Renal cortex interstitium (tissue), 11 donors: Measurements from ENCODE around the gene KCNJ16. TPM values are rescaled to one million over a fixed set of nuclear protein-coding genes. Genes with fewer than 3 reads are reported as not detected.

ENCODE experiments used
- DNase-seq, 11 donors: peaks; one replicate each; pipeline ENCODE4 v3.0.0-alpha.2; 2013; ENCODE audit warnings: low read depth in 9 of 11, low spot score in 4 of 11; ENCODE audit errors: extremely low read depth in 1 of 11
- polyA plus RNA-seq, 3 donors: library from polyadenylated mRNA; unstranded; fragments of 120-200 nt; gene quantifications; one replicate each; pipeline ENCODE4 v1.2.1, GENCODE V29; 2013; ENCODE audit not compliant: insufficient read length in 3 of 3

Gene KCNJ16
- polyA plus RNA-seq, 3 donors = 99.5 to 220 (median 148) TPM

DNA sequence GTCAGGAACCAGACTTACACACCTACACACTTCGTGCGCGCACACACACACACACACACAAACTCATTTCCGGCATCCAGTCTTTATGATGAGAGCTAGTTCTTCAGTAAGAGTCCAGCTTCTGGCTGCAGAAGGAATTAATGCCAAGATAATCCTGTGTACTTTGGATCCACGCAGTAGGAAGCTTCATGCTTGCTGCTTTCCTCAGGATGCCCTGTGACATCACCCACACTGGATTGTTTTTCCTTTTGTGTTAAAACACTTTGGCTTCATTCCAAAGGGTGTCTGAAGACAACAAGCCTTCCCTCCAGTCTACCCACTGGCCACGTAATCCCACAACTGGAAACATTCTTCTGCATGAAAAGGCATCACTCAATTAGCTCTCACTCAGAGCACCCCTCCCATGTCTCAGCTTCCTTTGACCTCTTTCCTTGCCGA is 35.4 kb downstream of the KCNJ16 start:
- peak in 1 of 11 donors; percentile 39 for DNase-seq

DNA sequence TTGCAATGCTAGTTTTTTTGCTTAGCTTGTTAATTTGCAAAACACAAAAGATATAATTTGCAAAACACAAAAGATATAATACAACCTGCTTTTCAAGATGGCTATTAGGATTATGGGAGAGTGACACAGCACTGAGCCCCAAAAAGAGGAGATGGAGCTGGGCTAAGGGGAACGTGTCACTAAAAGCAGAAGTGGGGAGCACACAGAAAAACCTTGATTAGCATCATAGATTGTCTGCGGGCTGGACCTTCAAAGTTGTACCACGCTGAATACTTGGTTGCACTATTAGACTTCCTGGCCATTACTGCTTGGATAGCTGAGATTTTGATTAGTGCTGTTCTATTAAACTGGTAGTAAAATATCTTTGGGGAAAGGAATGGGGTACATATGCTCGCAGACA is 36.2 kb downstream of the KCNJ16 start:
- no peak for DNase-seq

DNA sequence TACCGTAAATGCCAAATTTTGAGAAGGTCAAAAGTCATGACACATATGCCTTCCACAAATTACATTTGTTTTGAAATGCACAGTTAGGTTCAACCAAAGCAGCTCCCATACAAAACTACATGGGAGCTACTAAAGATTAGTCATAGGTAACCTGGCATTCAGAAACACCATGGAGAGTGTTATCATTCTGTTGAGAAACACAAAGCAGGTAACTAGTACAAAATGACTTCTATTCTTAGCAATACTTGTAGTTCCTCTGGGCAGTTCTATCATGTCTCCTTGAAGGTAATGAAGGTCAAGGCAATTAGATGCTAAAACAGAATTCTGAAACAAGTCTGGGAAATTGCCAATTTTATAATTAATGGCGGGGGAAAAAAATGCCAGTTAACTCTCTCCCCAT is 39.4 kb downstream of the KCNJ16 start:
- no peak for DNase-seq

DNA sequence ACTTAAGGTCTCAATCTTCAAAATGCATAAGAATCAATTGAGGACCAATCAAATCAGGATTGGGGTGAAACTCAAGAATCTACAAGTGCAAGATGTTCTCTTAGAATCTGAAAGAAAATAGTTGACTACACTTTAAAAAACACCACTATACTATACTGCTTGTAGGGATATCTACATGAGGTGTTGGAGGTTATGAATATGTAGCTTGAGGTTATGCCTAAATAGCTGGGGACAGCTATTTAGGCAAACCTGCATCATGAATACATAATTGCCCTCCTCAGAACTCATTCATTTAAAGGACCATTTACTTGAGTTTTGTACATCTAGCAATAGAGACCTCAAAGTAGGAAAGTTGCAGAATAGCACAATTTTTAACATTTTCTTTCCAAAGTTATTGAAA is 40.1 kb downstream of the KCNJ16 start:
- no peak for DNase-seq

DNA sequence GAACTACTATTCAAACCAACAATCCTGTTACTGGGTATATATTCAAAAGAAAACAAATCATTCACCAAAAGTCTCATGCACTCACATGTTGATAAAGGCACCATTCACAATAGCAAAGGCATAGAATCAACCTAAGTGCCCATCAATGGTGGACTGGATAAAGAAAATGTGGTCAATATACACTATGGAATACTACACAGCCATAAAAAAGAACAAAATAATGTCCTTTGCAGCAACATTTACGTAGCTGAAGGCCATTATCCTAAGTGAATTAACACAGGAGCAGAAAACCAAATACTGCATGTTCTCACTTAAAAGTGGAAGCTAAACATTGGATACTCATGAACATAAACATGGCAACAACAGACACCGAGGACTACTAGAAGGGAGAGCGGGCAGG is 41.9 kb downstream of the KCNJ16 start:
- DNase-seq = no peak

DNA sequence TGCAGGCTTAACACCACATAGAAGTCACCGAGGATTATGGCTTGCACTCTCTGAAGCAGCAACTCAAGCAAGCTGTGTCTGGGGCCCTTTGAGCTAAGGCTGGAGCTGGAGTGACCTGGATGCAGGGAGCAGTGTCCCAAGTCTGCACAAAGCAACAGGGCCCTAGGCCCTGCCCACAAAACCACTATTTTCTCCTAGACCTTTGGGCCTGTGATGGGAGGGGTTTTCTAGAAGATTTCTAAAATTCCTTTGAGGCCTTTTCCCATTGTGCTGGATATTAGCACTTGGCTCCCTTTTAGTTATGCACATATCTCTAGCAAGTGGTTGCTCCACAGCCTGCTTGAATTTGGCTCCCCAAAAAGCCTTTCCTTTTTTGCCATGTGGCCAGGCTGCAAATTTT is 44.5 kb downstream of the KCNJ16 start:
- no peak for DNase-seq

DNA sequence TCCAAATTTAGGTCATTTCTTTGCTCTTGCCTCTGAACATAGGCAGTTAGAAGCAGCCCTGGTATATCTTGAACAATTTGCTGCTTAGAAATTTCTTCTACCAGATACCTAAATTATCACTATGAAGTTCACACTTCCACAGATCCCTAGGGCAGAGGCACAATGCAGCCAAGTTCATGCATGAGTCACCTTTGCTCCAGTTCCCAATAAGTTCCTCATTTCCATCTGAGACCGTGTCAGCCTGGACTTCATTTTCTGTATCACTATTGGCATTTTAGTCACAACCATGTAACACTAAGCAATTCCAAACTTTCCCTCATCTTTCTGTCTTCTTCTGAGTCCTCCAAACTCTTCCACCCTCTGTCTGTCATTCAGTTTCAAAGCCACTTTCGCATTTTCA is 45.0 kb downstream of the KCNJ16 start:
- no peak for DNase-seq

DNA sequence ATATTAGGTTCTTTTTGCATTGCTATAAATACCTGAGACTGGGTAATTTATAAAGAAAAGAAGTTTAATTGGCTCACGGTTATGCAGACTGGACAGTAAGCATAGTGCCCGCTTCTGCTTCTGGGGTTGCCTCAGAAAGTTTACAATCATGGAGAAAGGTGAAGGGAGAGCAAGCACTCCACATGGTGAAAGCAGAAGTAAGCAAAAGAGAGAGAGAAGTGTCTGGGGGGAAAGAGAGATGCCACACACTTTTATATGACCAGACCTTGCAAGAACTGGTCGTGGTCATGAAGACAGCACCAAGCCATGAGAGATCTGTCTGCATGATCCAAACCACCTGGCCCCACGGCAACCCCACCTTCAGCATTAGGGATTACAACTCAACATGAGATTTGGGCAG is 45.4 kb downstream of the KCNJ16 start:
- DNase-seq = no peak

DNA sequence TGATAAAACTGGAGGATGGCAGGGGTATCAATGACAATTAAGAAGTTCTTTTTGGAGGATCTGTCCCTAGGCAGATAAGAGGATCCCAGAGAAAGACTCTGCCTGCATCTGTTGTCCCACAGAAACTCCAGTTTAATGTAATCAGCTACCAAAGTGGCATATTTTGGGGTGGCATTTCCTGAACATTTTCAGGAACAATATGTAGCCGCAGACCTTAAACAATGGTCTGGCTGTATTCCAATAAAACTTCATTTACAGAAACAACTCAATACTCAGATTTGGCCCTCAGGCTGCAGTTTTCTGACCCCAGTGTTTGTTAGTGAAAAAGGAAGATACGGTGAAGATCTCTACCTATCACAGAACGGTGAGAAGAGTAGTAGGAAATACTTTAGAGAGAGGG is 46.1 kb downstream of the KCNJ16 start:
- no peak for DNase-seq

DNA sequence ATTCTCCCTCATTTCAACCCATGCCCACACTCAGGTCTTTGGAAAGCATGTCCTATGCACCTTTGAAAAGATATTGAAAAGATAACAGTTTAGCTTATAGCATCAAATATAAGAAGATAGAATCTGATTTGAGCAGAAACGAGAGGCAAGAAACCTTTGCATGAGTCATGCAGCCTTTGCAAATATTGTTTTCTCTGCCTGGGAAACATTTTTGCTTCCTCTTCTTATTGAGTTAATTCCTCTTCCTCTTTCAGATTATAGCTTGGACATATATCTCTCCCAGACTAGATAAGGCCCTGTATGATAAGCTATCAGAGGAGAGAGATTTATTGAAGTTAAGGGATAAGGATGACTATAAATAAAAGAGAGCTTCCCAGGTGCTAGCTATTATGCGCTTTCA is 48.2 kb downstream of the KCNJ16 start:
- no peak for DNase-seq

DNA sequence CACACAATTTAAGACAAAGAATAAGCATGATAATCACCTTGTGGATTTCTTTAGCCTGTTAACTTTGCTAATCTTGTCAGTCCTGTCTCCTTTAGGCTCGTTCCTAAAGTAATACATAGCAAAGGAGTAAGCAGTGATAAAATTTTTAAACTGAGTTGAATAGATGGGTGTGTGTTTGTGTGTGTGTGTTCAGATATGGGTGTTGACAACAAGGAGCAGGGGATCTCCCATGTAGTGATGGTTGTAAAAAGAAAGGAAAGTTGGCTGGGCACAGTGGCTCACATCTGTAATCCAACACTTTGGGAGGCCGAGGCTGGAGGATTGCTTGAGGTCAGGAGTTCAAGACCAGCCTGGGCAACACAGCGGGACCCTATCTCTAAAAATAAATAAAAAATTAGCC is 49.7 kb downstream of the KCNJ16 start:
- no peak for DNase-seq

DNA sequence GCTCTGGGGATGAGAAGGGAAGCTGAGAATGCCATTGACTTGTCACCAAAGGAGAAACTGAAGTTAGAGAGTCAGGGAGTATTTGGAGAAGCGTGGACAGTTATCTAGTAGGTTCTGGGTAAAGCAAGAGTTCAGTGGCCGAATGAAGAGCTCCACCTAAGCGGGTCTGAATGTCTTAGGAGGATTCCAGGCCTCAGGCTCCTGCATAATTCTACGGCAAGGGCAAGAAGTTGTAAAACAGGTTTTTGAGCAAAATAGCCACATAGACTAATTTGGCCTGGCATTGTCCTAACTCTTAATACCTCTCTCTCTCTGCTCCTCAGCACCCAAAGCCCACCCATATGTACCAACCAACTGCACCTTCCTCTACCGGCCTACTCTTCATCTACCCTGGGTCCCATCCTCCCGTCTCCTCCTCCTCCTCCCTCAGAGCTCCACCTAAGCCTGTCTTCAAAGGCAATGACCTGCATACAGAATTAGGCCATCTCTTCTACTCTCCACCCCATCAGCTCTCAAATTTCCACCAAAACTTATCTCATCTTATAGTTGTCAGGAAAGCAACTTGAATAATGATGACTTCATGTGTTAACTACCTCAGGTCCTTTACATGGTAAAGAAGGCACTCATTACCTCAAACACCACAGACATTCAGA is 52.3 kb downstream of the KCNJ16 start:
- no peak for DNase-seq

DNA sequence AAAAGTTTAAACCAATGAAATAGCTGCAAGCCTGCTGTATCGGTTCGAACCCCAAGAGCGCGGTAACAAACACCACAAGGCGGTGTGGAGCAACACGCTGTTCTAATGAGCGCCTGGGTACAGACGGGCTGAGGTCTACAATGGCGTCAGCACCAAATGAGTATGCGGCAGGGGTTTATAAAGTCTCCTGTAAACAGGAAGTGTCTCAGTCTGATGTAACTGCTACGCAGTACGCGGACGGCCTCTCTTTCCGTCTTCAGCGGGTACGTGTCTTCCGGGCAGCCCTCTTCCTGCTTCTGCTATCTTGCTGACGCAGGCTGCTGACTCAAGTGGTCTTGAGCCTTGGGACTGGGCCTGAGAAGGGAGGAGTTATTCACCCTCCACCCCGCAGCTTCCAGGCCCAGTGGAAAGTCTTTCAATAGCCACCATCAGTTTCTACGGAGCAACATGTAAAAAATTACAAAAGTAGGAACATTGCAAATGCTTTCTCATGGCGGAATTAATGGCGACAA is 53.8 kb downstream of the KCNJ16 start:
- DNase-seq = no peak

DNA sequence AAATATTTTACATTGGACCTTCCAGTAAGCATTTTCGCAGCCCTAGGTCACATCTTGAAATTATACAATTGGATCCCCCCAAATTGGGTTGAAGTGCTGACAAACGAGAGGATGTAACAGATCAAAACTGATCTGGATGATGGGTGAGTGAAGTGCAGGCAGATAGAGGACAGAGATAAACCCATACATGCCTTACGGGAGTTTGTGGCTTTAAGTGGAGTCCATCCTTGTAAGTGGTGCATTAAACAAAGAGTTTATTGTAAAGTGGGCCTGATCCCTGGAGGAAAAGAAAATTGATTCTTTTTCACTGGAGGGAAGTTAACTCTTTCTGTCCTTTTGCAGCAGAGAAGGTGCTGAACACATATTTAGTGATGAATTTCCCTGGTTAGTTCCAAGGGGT is 55.3 kb downstream of the KCNJ16 start:
- no peak for DNase-seq

DNA sequence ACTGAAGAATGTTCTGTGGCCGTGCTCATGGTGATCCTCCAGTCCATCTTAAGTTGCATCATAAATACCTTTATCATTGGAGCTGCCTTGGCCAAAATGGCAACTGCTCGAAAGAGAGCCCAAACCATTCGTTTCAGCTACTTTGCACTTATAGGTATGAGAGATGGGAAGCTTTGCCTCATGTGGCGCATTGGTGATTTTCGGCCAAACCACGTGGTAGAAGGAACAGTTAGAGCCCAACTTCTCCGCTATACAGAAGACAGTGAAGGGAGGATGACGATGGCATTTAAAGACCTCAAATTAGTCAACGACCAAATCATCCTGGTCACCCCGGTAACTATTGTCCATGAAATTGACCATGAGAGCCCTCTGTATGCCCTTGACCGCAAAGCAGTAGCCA is 57.5 kb downstream of the KCNJ16 start:
- no peak for DNase-seq

DNA sequence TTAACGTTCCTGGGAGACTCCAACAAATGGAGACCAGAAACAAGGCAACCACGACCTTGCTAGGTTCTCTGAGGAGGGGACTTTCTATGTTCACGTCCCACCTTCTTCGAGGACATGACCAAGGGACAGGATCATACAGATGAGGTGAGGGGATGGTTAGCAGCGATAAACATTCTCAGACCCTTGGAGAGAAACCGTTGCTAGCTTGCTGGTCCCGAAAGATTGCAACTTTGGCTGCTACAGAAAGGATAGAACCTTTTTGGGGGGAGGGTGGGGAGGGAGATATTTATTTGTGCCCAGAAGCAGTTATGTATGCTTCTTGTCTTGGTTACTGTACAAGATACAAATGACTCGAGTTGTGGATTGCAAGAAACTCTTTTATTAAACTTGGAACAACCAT is 59.0 kb downstream of the KCNJ16 start:
- no peak for DNase-seq

DNA sequence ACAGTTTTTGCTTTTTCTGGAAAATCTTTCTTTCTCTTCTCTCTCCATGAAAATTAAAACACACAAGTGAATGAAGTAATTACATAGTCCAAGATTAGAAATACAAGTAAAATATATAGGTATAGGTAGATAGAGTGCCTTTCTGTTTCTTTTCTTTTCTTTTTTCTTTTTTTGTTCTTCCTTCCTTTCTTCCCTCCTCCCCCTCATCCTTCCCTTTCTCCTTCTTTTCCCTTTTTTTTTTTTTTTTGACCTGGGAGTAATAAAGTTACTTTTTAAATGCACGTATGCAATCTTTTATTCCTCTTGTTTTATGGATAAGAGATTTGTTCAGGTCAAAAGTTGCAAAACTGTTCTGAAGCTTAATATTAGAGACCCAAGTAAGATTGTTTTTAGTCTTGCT is 59.8 kb downstream of the KCNJ16 start:
- DNase-seq = no peak

DNA sequence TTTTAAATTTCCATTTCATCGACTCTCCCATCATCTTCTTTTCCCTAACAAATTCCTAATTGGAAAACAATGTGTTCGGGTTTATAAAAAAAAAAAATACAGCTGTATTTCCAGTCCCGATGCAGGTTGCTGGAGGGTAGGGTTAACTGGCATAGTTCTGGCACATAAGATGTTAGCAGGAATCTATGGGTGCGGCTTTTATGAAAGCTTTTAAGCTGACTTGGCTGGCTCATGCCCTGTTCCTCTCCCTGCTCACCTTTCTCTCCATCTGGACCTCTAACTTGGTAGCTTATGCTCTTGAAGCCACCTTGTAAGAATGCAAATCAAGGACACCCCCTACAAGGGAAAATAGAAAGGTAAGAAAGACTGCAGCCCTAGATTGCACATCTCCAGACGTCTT is 61.1 kb downstream of the KCNJ16 start:
- DNase-seq = no peak

DNA sequence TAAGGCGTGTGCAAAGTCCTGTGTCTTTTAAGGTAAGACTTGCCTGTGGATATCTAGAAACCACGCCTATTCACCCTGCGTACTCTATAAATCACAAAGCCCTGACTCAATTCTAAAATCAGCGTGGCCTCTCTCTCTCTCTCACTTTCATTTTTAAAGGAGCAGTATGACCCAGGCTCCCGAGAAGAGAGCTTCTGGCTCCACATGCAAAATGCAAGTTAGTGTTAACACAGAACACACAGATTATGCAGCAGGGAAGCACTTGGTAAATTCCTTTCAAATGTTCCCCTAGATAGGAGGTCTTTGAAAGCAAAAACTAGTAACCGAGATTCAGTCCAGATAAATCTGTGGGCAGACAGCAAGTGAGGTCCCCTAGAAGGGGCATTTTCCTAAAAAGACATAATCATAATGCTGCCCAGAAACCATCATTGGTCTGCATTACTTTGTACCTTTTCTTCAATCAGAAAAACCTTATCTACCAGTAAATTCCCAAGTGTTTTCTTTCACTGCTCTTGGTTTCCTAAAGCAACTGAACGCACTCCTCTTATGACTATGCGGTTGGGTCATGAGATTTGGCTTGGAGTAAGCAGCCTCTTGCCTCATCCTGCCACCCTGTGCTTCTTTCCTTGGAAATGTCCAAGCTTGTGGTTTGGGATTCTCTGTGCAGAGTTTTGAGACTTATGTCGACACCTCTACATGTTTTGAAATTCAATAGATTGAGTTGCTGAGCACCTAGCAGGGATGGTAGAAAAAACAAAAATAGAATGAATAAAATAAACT is 62.6 kb downstream of the KCNJ16 start:
- DNase-seq = peak in 1 of 11 donors; percentile 27

DNA sequence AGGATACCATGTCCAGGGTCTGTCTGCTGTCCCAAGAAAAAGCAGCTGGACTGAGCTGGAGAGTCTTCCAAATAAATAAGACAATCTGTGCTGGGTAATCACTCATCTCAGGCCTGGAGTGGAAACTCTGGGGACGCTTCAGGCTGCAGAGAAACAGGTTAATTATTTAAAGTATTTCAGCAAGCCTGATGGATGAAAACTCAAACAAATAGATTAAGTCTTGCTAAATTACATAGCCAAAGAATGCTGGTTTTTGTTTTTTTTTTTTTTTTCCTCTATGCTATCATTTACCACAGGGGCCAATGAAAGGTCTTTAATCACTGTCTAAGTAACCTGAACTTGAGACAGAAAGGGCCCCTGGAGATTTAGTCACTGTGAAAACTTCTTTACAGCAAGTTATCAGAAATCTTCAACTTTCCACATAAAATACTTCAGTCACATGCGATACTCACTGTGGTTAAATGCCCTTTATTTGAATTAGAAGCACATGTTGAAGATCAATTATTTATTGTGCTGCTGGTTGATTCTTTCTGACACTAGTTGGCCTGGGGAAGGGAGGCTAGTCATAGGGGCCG is 63.4 kb downstream of the KCNJ16 start:
- no peak for DNase-seq
